GM19438 (cell line): ENCODE results near the gene ECHDC3.
"Not testable (repeated sequence)": the region's sequence is repeated elsewhere in the genome, so short reads cannot be mapped to it uniquely, and the experiment has no call there.

Source experiments
- ATAC-seq: cut with Tn5 transposase; IDR thresholded peaks from one replicate; pipeline ENCODE4 v1.9.1; 2021; ENCODE audit warnings: low read depth; ENCODE audit not compliant: unreplicated experiment

The ECHDC3 gene

DNA sequence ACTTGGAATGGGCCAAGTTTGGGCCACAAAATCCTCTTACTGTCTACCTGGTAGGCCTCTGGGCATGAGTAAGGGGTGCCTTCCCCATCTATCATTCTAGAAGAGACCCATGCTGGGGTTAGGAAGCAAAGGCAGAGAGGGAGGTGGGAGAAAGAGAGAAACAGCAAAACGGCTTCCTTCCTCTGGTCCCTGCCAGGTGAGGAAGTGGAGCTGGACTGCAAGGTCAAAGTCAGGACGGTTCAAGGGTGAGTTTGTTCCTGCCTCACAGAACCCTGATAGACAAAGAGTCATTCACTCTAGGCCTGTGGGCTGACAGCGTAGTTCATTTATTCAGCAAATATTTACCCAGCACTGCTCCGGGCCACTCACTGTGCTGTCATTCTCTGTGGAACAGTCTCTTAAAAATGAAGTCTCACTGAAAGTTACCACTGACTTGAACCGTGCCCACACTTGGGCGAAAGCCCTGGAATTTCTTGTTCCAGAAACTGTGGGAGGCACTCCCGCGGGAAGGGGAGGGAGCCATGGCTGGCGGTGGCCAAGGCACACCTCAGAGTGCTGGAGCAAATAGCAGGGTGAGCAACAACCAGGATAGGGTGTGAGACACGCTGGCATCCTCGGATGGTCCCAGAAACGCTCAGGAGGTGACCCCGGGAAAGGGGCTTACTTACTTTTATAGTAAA is 26.2 kb upstream of the ECHDC3 start:
- ATAC-seq, result no peak

DNA sequence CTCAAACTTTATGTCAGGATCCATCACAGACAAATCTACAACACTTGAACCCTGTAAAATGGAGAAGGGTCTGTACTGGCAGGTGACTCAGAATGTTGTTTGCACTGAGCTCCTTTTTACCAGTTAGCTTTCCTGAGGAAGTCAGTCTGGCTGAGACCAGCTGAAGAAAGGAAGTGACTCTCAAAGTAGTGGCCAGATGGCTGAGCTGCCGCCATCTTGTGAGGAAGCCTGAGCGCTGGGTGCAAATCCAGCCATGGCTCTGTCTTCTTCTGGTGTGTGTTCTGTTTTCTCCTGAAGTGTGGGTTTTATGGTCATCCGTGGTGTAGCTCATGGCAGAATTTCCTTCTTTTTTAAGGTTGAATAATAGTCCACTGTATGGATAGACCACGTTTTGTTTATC is 25.5 kb upstream of the ECHDC3 start:
- ATAC-seq, result no peak

DNA sequence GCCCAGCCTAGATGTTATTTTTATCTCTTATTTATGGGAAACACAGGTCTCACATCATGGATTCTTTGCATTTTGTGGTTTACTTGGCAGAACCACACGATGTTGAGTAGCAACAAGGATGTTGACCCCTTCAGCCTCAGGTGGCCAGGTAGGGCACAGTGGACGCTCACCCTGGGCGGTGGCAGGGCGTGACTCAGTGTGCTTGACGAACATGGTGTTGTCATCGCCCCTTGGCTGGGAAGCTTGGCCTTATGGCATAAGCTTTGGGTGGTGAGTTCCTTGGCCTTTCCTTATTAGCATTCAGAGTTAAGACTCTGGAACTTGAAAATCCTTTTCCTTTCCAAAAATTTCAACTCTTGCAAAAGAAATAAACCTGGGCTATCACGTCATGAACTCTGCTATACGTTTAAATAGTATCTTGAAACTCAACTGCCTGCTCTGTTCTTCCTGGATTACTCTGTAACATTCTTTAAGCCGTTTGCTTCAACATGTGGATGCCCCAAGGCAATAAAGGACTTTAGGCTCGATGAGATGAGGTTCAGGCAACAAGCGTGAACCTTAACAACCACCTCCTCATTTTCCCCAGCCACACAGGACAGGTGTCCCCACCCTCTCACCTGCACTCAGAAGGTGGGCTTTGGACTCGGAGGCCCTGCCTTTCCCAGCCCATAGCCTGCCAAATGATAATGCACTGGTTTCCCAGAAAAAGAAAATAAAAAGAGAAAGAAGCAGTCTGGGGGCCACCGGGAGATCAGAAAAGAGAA is 22.5 kb upstream of the ECHDC3 start:
- no peak for ATAC-seq

DNA sequence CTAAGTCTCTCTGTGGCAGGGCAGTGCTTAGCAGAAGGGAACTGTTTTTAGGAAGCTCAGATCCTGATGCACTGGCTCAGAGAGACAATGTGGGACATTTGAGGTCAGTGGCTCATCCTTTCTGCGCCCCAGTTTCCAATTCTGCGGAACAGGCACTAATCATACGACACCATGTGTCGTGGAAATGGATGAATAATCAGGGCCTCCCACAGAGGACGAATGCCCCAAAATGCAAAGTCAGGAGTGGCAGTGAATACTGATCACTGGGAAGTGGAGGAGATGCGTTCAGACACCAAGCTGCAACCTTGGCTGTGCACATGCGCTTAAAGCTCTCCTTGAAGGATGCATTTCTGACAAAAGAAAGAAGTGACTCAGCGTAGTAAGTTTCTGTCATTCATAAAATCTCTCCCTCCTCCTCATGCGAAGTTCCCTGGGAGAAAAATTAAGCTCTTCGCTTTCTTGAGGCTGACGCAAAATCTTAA is 21.9 kb upstream of the ECHDC3 start:
- no peak for ATAC-seq

DNA sequence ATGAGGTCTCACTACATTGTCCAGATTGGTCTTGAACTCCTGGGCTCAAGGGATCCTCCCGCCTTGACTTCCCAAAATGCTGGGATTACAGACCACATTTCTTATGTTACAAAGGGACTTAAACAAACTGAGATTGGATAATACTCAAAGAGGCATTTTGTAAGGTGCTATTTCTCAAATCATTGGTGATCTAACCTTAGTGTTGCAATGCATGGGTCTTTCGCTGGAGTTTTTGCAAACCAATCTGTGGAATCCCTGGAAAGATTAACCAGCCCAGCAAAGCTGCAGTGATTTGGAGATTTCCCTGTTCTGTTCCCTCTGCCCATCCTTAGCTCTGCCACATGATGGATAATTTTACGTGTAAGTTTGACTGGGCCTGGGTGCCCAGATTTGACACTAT is 20.4 kb upstream of the ECHDC3 start:
- ATAC-seq, result no peak

DNA sequence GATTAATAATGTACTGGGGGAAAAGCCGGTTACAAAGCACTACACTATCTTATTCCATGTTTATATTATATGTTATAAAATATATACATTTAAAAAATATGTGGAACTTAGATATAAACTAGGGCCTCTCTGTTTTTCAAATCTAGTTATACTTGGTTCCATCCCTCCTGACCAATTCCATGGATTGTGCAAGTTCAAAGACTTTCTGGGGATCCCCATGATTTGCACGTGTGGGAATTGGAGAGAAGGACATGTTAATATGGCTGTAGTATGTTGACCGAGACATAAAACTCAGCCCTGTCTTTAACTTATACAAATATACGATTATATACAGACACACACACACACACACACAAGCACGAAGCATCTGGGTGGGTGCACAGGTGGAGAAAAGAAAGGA is 18.8 kb upstream of the ECHDC3 start:
- no peak for ATAC-seq

DNA sequence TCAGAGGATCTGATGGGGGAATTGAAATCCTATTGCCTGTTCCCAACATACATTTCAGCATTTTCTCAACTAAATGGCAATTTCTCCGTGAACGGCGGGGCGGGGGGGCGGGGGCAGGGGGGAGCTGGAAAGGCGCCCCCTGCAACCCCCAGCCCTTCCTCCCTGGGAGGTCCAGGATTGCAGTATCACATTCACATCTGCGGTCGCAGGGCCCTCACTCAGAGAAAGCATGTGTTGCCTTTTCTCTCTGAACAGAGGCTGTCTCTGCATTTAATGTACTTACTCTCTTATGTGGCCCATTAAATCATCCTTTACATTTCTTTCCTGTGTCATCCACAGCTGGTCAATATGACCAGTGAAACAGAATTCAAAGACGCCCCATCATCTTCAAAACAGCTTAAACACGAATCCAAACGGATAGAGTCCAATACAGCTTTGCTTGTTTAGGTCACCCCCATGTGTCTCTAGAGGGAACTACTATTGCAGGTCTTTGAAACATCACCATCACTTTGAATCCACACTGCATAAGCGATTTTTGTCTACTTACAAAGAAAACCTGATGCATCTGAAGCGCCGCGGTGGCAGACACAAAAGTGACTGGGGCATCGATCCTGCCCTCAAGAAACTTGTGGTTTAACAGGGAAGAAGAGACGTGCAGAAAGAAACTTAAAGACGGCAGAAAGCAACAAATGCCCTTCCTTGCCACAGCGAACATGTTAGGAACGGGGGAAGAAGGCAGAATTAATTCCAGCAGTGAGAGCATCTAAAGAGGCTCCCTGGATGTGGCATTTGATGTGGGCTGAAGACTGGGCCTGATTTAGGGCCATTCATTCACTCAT is 17.0 kb upstream of the ECHDC3 start:
- peak; percentile 83 for ATAC-seq

DNA sequence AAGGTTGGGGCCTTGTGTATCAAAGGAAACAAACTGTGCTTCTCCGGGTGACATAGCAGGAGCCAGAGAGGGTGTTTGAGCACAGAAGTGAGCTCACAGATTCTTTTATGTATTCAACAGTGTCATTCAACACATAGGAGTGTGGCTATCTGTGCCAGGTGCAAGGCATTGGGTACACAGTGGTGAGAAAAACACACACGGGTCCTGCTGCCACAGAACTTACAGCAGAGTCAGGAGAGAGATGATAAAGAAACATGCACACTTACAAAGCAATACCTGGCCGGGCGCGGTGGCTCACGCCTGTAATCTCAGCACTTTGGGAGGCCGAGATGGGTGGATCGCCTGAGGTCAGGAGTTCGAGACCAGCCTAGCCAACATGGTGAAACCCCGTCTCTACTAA is 16.3 kb upstream of the ECHDC3 start:
- ATAC-seq, result no peak

DNA sequence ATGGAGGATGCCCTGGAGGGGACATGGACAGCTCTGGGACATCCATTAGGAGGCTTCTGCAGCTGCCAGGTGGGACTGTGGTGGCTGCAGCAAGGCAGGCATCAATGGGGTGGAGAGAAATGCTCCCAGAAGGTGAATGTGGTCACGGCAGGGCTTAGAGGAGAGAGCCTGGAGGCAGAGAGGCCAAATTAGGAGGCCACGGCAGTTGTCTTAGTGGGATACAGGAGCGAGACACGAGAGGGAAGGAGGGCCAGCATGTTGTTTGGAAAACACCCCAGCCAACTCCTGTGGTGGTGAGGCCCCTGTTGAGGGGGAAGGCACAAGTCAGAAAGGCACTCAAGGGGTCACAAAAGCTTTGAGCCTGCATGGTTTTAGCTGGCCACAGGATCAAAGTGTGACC is 14.6 kb upstream of the ECHDC3 start:
- ATAC-seq, result no peak

DNA sequence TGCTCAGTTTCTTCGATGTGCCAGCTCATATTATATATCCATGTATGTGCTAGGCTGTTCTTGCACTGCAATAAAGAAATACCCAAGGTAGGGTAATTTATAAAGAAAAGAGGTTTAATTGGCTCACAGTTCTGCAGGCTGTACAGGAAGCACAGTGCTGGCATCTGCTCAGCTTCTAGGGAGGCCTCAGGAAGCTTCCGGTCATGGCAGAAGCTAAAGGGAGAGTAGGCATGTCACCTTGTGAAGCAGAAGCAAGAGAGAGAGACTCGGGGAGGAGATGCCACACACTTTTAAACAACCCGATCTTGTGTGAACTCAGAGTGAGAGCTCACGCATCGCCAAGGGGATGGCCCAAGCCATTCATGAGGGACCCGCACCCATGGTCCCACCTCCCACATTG is 13.8 kb upstream of the ECHDC3 start:
- ATAC-seq, result no peak

DNA sequence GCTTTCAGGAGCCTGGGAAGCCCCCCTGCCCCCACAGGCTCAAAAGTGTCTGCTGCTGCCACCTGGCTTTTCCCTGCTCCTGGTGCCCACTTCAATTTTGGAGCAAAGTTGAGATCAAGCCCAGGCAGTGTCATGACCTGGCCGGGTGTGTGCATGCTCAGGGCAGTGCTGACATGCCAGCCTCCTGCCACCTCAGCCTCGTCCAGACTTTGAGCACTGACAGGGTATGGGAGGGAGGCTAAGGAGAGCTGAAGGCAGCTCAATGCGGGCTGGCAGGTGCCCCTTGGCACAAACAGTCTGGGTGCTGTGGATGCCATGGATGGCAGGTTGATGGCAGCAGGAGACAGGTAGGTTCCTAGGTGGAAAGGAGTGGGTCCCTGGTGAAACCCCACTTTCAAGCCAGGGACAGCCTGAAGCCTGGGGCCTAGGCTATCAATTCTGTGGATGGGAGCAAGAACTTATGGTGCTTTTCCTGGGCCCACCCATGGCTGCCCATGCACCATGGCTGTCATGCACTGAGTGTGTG is 12.3 kb upstream of the ECHDC3 start:
- ATAC-seq, result no peak

DNA sequence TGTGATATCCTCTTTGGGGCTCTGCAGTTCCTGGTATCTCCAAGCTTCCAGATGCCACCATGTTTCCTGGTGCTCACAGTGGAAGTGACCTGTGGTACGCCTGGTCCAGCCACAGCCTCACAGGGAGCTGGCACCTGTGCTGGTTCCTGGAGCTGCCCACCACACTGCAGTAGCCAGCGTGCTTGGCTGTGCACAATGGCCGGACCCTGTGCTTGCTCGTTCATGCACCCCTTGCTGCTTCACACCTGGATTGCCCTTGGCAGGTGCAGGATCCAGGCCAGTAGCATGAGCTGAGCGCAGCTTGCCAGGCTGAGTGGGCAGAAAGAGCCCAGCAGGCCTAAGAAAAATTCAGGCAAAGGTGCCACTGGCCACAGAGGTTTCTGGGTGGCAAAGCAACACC is 11.4 kb upstream of the ECHDC3 start:
- no peak for ATAC-seq

DNA sequence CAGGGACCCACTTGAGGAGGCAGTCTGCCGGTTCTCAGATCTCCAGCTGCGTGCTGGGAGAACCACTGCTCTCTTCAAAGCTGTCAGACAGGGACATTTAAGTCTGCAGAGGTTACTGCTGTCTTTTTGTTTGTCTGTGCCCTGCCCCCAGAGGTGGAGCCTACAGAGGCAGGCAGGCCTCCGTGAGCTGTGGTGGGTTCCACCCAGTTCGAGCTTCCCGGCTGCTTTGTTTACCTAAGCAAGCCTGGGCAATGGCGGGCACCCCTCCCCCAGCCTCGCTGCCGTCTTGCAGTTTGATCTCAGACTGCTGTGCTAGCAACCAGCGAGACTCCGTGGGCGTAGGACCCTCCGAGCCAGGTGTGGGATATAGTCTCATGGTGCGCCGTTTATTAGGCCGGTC is 5.4 kb upstream of the ECHDC3 start:
- not testable (repeated sequence) for ATAC-seq

DNA sequence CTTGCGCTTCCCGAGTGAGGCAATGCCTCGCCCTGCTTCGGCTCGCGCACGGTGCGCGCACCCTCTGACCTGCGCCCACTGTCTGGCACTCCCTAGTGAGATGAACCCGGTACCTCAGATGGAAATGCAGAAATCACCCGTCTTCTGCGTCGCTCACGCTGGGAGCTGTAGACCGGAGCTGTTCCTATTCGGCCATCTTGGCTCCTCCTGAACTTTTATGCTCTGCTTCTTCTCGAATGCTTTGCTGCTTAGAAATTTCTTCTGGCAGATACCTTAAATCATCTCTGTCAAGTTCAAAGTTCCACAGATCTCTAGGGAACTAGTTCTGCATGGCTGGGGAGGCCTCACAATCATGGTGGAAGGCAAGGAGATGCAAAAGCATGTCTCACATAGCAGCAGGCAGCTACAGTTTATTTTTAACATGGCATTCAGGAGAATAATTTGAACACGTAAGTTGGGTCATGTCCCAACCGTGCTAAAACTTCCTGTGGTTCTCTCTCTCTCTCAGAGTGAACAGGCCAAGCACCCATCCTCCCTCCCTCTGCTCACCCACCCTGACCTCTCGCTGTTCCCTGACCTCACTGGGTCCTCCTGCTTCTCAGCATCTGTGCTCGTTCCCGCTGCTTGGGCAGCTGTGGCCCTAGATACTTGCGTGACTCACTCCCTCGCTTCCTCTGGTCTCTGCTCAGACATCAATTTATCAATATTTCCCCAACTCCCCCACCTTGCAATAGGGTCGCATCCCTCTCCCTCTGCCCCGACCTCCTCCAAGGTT is 4.7 kb upstream of the ECHDC3 start:
- ATAC-seq, result not testable (repeated sequence)

DNA sequence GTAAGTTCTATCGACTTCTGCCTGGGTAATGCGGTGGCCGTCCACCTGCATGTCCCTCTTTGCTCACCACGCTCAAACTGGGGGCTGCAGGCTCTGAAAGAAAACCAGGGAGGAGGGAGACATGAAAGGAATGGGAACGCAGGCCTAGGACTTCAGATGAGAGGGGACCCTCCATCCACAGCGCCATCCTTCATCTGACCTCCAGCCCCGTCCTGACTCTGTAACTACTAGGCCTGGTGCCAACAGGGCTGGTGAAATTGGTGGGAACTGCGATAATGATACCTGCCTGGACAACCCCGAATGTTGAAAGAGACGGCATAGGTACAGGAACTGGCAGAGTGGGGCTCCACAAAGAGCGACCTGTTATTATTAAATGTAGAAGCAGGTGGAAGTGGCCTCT is 1.3 kb upstream of the ECHDC3 start:
- no peak for ATAC-seq

DNA sequence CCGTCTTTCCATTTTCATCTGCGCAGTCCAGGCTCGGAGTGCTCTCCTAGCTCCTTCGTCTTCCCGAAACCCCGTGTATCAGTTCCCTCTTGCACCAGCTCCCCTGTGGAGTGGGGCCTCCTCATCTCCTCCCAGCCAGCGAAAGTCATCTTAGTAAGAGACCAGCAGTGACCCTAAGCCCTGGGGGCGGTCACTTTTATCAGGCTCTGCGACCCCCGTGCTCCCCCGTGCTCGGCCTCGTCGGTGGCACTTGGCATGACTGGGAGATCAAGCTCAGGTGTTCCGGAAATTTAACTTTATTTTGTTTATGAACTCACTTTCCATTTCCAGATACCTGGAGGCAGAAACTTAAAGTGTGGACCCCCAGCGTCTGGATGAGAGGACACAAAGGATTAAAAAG is 574 bp upstream of the ECHDC3 start:
- ATAC-seq, result no peak

DNA sequence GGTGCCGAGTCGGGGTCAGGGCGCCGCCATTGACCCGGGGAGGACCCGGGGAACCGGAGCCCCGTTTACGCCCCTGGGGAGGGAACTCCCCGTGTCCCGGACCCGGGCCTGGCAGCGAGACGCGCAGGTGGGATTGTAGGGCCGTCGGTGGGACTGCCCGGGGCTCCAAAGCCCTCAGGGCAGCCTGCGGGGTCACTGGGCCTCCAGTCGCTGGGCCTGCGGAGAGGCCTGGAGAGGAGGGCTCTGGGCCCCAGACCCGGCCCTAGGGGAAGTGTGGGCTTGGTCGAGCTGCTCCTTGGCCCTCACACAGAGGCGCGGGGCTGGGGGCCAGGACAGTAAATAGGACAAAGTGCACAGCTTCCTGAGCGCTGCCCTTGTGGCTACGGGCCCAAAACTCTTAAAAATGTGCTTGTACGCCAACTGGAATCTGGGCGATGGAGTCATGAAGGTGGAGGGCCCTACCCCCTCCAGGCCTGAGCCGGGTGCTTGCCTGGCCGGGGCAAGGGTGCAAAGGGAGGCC is 657 bp downstream of the ECHDC3 start:
- ATAC-seq, result no peak

DNA sequence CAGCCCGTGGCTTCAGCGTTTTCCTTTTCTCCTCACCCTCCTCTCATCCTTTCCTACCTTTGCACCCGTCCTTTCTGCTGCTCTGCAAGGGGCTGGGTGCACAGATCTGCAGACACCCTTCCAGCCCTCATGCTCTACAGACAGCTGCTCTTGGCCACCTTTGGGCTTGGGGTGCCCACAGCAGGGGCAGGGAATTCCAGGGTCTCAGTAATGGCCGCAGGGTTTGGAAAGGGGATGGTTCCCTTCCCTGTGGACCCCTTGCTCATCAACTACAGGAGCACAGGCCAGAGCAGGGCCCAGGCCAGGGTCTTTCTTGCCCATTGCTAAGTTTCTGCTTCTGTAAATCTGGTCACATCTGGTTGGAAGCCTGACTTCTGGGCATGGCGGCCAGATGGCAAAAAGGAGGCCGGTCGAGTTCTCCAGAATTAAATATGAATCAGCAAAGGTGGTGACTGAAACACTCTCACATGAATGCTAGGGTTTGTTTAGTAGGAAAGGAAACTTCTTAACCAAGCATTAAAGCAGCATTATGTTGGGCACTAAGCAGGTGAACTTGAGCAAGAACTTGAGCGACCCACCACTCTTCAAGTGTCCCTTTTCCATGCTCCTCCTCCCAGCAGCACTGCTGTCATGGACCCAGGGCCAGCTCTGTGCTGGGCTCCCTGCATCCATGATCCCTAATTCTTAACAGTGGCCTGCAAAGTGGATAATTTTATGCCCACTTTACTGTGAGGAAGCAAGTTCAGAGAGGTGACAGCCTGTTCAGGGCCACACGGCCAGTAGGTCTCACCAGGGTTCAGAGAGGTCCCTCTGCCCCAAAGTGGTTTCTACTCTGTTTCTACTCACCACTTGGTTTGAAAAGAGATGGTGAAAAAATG is 1.5 kb downstream of the ECHDC3 start:
- ATAC-seq, result no peak

DNA sequence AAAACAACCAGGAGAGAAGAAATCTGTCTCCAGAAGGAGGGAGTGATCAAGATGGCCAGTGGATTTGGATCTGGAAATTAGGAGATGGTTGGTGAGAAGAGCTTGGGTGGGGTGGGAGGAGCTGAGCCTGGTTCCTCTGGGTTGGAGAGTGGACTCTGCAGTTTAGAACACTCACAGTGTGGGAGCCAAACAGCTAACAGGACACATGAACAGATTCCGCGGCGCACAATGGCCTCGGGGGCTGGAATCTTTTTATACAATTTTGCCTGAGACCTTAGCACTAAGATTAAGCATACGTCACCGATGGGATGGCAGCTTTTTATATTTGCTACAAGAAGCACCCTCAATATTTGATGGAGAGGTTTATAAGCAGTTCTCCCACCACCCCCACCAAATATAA is 2.9 kb downstream of the ECHDC3 start:
- no peak for ATAC-seq
